Erythroblast (primary cell): ENCODE data around the gene CHRDL2.

ENCODE experiments used
- GATA1 ChIP-seq: IDR thresholded peaks from 2 replicates; pipeline ENCODE4 v1.6.1; 2011; ENCODE audit warnings: low read depth, mild to moderate bottlenecking, control low read depth, low read length, moderate library complexity
- POLR2A ChIP-seq: IDR thresholded peaks from 2 replicates; pipeline ENCODE4 v1.6.1; 2011; ENCODE audit warnings: mild to moderate bottlenecking, low read length

DNA sequence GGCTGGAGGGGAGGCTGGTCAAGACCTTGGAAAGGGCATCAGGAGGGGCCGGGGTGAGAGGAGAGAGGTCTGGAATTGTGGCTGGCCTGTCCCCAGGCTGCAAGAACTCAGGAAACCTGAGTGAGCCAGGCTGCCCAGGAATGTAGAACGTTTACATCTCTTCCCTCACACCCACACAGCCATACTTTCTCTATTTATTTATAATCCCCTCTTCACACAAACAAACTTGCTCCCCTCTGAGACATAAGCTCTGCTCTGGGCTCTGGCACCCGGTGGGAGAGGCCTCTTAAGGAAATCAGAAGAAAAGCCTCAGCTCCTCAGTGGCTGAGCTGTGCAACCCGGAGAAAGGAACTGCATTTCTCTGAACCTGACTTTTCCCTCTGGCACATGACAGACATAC is 5.5 kb downstream of the CHRDL2 start:
- TF ChIP-seq POLR2A (no peak), GATA1 (no peak)
